ENCODE measurements around the gene NTS.

NTS gene

GRCh38 chr12:85923767-85924331 is 49.8 kb downstream of the NTS start:
- DNase-seq = peak; percentile 26

- DNase-seq = no peak
Observed at GRCh38 chr12:85927166-85927565, 53.1 kb downstream of the NTS start.

Data from fibroblast of skin of right quadriceps (primary cell).